H1 (cell line): ENCODE data around the gene VIPAS39.

Experiments used
- EP300 ChIP-seq, 2 experiments: IDR thresholded peaks; 1 replicate in 1 of 2; 2 replicates in 1 of 2; pipeline ENCODE4 v1.6.1; 2011 to 2012; ENCODE audit warnings: low read depth in 2 of 2, low read length in 2 of 2, mild to moderate bottlenecking in 2 of 2, borderline replicate concordance in 1 of 2, inconsistent platforms in 1 of 2, moderate library complexity in 1 of 2
- EZH2 ChIP-seq: fragments of 200-600 bp; sonication (generic); IDR thresholded peaks from 2 replicates; pipeline ENCODE4 v1.7.1; 2012; ENCODE audit warnings: low read depth, mild to moderate bottlenecking, moderate library complexity, low read length, inconsistent platforms; ENCODE audit not compliant: severe bottlenecking
- JUN ChIP-seq: IDR thresholded peaks from 2 replicates; pipeline ENCODE4 v1.6.1; 2011; ENCODE audit warnings: low read depth, mild to moderate bottlenecking, improper control_type of control experiment, low read length
- POLR2AphosphoS5 ChIP-seq: IDR thresholded peaks from 2 replicates; pipeline ENCODE4 v1.6.1; 2011; ENCODE audit warnings: low read depth, low read length
- POU5F1 ChIP-seq: IDR thresholded peaks from 2 replicates; pipeline ENCODE4 v1.6.1; 2011; ENCODE audit warnings: low read depth, mild to moderate bottlenecking, low read length, moderate library complexity
- RBBP5 ChIP-seq: IDR thresholded peaks from 2 replicates; pipeline ENCODE4 v1.7.1; 2012; ENCODE audit warnings: low read depth, mild to moderate bottlenecking, inconsistent platforms, low read length, moderate library complexity, borderline replicate concordance
- RNF2 ChIP-seq: fragments of 200-900, 300-1000 bp; sonication (generic); IDR thresholded peaks from 2 replicates; pipeline ENCODE4 v1.7.1; 2016; ENCODE audit warnings: borderline replicate concordance, low read depth, mild to moderate bottlenecking, antibody characterized with exemption, low read length; ENCODE audit not compliant: poor library complexity, severe bottlenecking; ENCODE audit errors: missing control alignments
- SIN3A ChIP-seq, 2 experiments: IDR thresholded peaks in 1 of 2; conservative IDR thresholded peaks in 1 of 2; 2 replicates each; pipeline ENCODE4 v1.6.1; 2011 to 2012; ENCODE audit warnings: low read length in 2 of 2, improper control_type of control experiment in 1 of 2, low read depth in 1 of 2, mild to moderate bottlenecking in 1 of 2
- SP1 ChIP-seq: IDR thresholded peaks from 2 replicates; pipeline ENCODE4 v1.6.1; 2011; ENCODE audit warnings: low read depth, low read length
- TAF7 ChIP-seq: optimal IDR thresholded peaks from 2 replicates; pipeline ENCODE3; 2011; ENCODE audit warnings: low read depth, mild to moderate bottlenecking, inconsistent platforms, low read length, moderate library complexity, borderline replicate concordance
- ZNF274 ChIP-seq: IDR thresholded peaks from 2 replicates; pipeline ENCODE4 v1.7.0; 2012; ENCODE audit warnings: low read length, borderline replicate concordance; ENCODE audit errors: extremely low read depth
- TF ChIP-seq, protein P1 (sequence below), 3 experiments: IDR thresholded peaks; 1 replicate in 2 of 3; 2 replicates in 1 of 3; pipeline versions ENCODE4 v1.5.1 to v1.6.1; 2011; ENCODE audit warnings: low read length in 3 of 3, mild to moderate bottlenecking in 3 of 3, inconsistent platforms in 2 of 3, low read depth in 1 of 3, moderate library complexity in 1 of 3; ENCODE audit not compliant: insufficient read depth in 1 of 3; ENCODE audit errors: control extremely low read depth in 1 of 3
- TF ChIP-seq, protein P2 (sequence below): IDR thresholded peaks from 2 replicates; pipeline ENCODE4 v1.6.1; 2012; ENCODE audit warnings: low read length, inconsistent platforms
- TF ChIP-seq, protein P3 (sequence below): IDR thresholded peaks from 2 replicates; pipeline ENCODE4 v1.6.1; 2011; ENCODE audit warnings: low read depth, mild to moderate bottlenecking, low read length; ENCODE audit not compliant: insufficient read depth

DNA sequence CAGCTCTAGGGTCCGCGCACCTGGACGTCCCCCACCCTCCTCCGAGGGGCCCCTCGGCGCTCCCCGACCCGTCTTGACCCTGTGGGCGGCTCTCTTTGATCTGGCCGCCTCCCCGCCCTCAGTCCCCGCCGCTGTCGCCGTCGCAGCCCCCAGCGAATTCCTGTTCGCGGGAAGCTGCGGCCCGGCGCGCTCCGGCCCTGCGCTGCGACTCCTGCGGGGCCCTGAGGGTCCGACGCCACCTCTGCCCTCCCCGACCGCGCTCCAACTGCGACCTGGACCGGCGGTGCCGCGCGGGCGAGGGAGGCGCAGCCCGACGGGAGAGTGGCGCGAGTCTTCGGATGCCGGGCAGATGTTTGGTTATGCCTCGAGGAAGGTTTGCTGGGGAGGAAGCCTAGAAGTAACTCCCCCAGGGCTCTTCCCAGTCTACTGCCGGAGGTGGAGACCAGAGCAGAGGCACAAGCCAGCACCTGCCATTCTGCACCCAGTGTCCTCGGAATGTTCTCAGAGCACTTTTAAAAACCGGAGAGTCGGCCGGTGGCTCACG lies 41.7 kb upstream of the VIPAS39 start:
- TF ChIP-seq RNF2 (no peak), ZNF274 (no peak), EZH2 (peak; percentile 46), POU5F1 (no peak), SIN3A (conservative IDR thresholded peaks at IDR 0.05 in 1 of 2, IDR thresholded peaks at IDR 0.05 in 1 of 2; ENCODE audit: low read depth in 1 of 2, low read length in 2 of 2) (no peak; a peak in 1 of 4 replicates), TAF7 (no peak), POLR2AphosphoS5 (no peak), EP300 (IDR thresholded peaks at IDR 0.05; ENCODE audit: borderline replicate concordance in 1 of 2, low read depth in 2 of 2, low read length in 2 of 2) (no peak), SP1 (no peak), JUN (no peak), RBBP5 (peak; percentile 21; the same call in 1 of the 2 replicates)
- TF ChIP-seq, protein P1, sequence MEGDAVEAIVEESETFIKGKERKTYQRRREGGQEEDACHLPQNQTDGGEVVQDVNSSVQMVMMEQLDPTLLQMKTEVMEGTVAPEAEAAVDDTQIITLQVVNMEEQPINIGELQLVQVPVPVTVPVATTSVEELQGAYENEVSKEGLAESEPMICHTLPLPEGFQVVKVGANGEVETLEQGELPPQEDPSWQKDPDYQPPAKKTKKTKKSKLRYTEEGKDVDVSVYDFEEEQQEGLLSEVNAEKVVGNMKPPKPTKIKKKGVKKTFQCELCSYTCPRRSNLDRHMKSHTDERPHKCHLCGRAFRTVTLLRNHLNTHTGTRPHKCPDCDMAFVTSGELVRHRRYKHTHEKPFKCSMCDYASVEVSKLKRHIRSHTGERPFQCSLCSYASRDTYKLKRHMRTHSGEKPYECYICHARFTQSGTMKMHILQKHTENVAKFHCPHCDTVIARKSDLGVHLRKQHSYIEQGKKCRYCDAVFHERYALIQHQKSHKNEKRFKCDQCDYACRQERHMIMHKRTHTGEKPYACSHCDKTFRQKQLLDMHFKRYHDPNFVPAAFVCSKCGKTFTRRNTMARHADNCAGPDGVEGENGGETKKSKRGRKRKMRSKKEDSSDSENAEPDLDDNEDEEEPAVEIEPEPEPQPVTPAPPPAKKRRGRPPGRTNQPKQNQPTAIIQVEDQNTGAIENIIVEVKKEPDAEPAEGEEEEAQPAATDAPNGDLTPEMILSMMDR (IDR thresholded peaks at IDR 0.05; ENCODE audit: control extremely low read depth in 1 of 3, insufficient read depth in 1 of 3, low read depth in 1 of 3, low read length in 3 of 3): no peak
- TF ChIP-seq, protein P2, sequence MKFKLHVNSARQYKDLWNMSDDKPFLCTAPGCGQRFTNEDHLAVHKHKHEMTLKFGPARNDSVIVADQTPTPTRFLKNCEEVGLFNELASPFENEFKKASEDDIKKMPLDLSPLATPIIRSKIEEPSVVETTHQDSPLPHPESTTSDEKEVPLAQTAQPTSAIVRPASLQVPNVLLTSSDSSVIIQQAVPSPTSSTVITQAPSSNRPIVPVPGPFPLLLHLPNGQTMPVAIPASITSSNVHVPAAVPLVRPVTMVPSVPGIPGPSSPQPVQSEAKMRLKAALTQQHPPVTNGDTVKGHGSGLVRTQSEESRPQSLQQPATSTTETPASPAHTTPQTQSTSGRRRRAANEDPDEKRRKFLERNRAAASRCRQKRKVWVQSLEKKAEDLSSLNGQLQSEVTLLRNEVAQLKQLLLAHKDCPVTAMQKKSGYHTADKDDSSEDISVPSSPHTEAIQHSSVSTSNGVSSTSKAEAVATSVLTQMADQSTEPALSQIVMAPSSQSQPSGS: no peak
- TF ChIP-seq, protein P3, sequence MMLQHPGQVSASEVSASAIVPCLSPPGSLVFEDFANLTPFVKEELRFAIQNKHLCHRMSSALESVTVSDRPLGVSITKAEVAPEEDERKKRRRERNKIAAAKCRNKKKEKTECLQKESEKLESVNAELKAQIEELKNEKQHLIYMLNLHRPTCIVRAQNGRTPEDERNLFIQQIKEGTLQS: no peak
